SJSA1 (cell line): ENCODE data around the gene LRRC3C. TPM values are rescaled to one million over a fixed set of nuclear protein-coding genes. Genes with fewer than 3 reads are reported as not detected.

Experiments
- DNase-seq, 2 experiments: peaks; one replicate each; pipeline ENCODE4 v3.0.0-alpha.2; 2015 to 2020; ENCODE audit warnings: low spot score in 2 of 2, low read depth in 1 of 2
- H3K27ac ChIP-seq: fragments of 250-450 bp; sonication (Bioruptor Pico); 2 replicates; pipeline ENCODE4 v1.5.1; 2020; ENCODE audit warnings: mild to moderate bottlenecking, moderate library complexity
- H3K27me3 ChIP-seq: fragments of 250-450 bp; sonication (Bioruptor Pico); replicated peaks from 2 replicates; pipeline ENCODE4 v1.5.1; 2020; ENCODE audit warnings: mild to moderate bottlenecking, moderate library complexity
- H3K36me3 ChIP-seq: fragments of 250-450 bp; sonication (Bioruptor Pico); 2 replicates; pipeline ENCODE4 v1.5.1; 2020; ENCODE audit warnings: mild to moderate bottlenecking
- H3K4me1 ChIP-seq: fragments of 250-450 bp; sonication (Bioruptor Pico); replicated peaks from 2 replicates; pipeline ENCODE4 v1.6.1; 2021; ENCODE audit warnings: mild to moderate bottlenecking
- H3K4me3 ChIP-seq: fragments of 250-450 bp; sonication (Bioruptor Pico); 2 replicates; pipeline ENCODE4 v1.5.1; 2020; ENCODE audit warnings: mild to moderate bottlenecking
- H3K9me3 ChIP-seq: fragments of 250-450 bp; sonication (Bioruptor Pico); replicated peaks from 2 replicates; pipeline ENCODE4 v1.5.1; 2020; ENCODE audit warnings: mild to moderate bottlenecking
- total RNA-seq: library from RNA; depleted of rRNA; stranded (reverse); fragments of >200 nt; shearing (Covaris generic); gene quantifications from 2 replicates; pipeline ENCODE4 v1.2.3, GENCODE V29; 2014

LRRC3C gene
- total RNA-seq, 1 experiment from 2014 or later = not detected

GRCh38 chr17:39968761-39969160 is 41.2 kb downstream of the LRRC3C start:
- Histone ChIP-seq H3K9me3 (no peaks in the 10 kb centered on the region), H3K27me3 (peaks cover 14% of the 10 kb centered on the region), H3K36me3 (no peaks in the 10 kb centered on the region), H3K4me1 (no peaks in the 10 kb centered on the region), H3K4me3 (no peak overlapping the region), H3K27ac (no peak overlapping the region)
- DNase-seq = no peak

DNA sequence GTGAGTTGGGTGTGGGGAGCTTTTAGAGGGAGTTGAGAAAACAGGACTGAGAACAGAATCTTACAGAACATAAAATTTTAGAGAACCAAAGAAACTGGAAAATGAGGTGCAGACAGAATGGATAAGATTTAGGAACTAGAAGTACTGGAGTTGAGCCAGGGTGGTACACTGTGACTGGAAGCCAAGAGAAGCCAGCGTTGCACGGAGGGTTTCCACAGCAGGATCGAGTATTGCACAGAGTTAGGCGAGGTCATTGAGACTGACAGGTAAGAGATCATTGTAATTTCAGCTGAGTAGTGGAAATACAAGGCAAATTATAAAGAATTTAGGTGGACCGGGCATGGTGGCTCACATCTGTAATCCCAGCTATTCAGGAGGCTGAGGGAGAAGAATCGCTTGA is 41.8 kb downstream of the LRRC3C start:
- Histone ChIP-seq H3K27ac (no peak overlapping the region), H3K4me3 (no peak overlapping the region), H3K4me1 (no peaks in the 10 kb centered on the region), H3K27me3 (peaks cover 12% of the 10 kb centered on the region; the same call in 1 of the 2 replicates), H3K36me3 (no peaks in the 10 kb centered on the region), H3K9me3 (no peaks in the 10 kb centered on the region)
- no peak for DNase-seq

GRCh38 chr17:39970157-39970692 is 42.7 kb downstream of the LRRC3C start:
- no peak overlapping the region for H3K4me3 ChIP-seq
- H3K9me3 ChIP-seq = no peaks in the 10 kb centered on the region
- no peak overlapping the region for H3K27ac ChIP-seq
- peaks cover 11% of the 10 kb centered on the region; the same call in 1 of the 2 replicates for H3K27me3 ChIP-seq
- no peaks in the 10 kb centered on the region for H3K4me1 ChIP-seq
- DNase-seq = no peak
- H3K36me3 ChIP-seq = no peaks in the 10 kb centered on the region

DNA sequence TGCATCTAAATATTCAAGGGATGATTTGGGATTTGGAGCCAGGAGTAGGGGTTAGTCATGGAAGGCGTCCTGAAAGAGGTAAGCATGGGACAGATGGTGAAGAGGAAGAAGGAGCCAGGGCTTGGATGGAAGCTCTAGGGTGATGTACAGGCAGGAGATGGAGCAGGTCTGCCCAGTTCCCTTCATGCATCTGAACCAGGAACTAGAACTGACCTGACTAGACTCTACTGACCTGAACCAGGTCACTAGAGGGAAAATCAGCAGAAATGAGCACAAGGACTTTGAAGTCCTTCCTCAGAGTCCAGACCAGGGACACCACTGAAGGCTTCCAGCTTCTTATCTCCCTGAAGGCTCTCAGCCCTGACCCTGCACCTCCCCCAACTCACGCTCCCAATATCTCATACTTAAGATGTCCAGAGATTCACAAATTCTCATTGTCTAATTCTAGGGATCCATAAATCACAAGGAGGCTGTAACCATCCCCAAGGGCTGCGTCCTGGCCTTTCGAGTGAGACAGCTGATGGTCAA is 43.6 kb downstream of the LRRC3C start:
- Histone ChIP-seq H3K9me3 (no peaks in the 10 kb centered on the region), H3K27ac (no peak overlapping the region), H3K36me3 (no peaks in the 10 kb centered on the region), H3K4me3 (no peak overlapping the region), H3K27me3 (peaks cover 4% of the 10 kb centered on the region; the same call in 1 of the 2 replicates), H3K4me1 (no peaks in the 10 kb centered on the region)
- DNase-seq = no peak

- H3K36me3 ChIP-seq = no peaks in the 10 kb centered on the region
- no peaks in the 10 kb centered on the region for H3K9me3 ChIP-seq
- no peaks in the 10 kb centered on the region for H3K4me1 ChIP-seq
- peaks cover 4% of the 10 kb centered on the region; the same call in 1 of the 2 replicates for H3K27me3 ChIP-seq
- H3K27ac ChIP-seq = no peak overlapping the region
- H3K4me3 ChIP-seq = no peak overlapping the region
- DNase-seq = no peak
Observed at GRCh38 chr17:39972271-39972670, 44.7 kb downstream of the LRRC3C start.

GRCh38 chr17:39973496-39973895 is 46.0 kb downstream of the LRRC3C start:
- no peaks in the 10 kb centered on the region for H3K4me1 ChIP-seq
- no peaks in the 10 kb centered on the region for H3K9me3 ChIP-seq
- DNase-seq = no peak
- H3K4me3 ChIP-seq = no peak overlapping the region
- H3K27me3 ChIP-seq = peaks cover 4% of the 10 kb centered on the region; the same call in 1 of the 2 replicates
- no peak overlapping the region for H3K27ac ChIP-seq
- H3K36me3 ChIP-seq = no peaks in the 10 kb centered on the region

DNA sequence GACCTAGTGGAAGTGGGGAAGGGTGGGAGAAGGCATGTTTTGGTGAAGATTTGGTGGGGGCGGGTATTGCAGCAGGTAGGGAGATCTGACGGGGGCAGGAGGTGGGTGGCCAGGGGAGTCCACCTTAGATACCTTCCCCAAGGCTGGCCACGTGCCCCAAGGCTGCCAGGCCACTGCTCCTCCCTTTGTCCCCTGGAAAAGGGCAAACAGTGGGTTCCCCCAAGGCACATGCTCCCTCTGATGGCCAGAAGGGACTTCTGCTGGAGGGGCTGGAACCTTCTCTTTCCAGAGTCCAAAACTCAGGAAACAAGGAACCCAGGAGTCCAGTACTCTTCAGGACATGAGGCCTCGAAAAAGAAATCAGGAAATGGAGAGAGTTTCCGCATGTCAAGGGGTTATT is 46.9 kb downstream of the LRRC3C start:
- peaks cover 4% of the 10 kb centered on the region; the same call in 1 of the 2 replicates for H3K27me3 ChIP-seq
- DNase-seq = no peak
- H3K9me3 ChIP-seq = no peaks in the 10 kb centered on the region
- peaks cover 5% of the 10 kb centered on the region for H3K4me1 ChIP-seq
- no peak overlapping the region for H3K27ac ChIP-seq
- H3K36me3 ChIP-seq = no peaks in the 10 kb centered on the region
- H3K4me3 ChIP-seq = no peak overlapping the region

- Histone ChIP-seq H3K9me3 (no peaks in the 10 kb centered on the region), H3K36me3 (peaks cover 1% of the 10 kb centered on the region), H3K27ac (no peak overlapping the region), H3K4me1 (peaks cover 11% of the 10 kb centered on the region), H3K27me3 (peaks cover 4% of the 10 kb centered on the region; the same call in 1 of the 2 replicates), H3K4me3 (no peak overlapping the region)
- no peak for DNase-seq
Observed at GRCh38 chr17:39975801-39976200, 48.3 kb downstream of the LRRC3C start.

DNA sequence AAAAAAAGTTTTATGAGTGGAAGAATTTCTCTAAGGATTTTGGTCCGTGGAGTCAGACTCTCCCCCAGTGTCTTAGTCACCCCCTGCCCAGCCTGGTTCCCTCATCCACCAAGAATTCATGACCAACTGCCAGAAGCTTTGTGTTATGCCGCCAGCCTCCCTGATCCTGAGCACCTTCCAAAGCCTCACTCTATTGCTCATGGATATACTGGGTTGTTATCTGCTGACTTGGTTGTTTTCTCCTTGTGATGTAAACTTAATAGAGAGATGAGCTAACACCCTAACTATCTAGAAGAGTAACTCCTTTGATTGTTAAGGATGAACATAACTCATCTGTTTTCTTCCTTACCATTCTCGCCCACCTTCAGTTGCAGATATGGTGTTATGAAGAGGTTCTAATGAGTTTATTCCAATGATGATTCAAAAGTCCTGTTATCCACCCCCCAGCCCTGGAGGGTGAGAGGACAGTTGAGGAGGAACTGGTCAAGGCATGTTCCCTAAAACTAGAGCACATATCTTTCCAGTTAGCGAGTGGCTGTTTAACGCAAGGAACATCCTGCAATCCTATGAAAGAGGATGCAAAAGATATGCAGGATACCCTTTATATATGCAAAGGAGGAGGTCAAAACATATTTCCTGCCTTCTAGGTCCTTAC is 51.6 kb downstream of the LRRC3C start:
- Histone ChIP-seq H3K27ac (no peak overlapping the region), H3K4me3 (no peak overlapping the region), H3K9me3 (no peaks in the 10 kb centered on the region), H3K27me3 (no peaks in the 10 kb centered on the region), H3K36me3 (peaks cover 14% of the 10 kb centered on the region), H3K4me1 (peaks cover 18% of the 10 kb centered on the region)
- DNase-seq = peak; percentile 57 to 74

- peaks cover 18% of the 10 kb centered on the region for H3K4me1 ChIP-seq
- peak overlapping the region; percentile 73 for H3K4me3 ChIP-seq
- no peak for DNase-seq
- H3K27me3 ChIP-seq = no peaks in the 10 kb centered on the region
- peaks cover 21% of the 10 kb centered on the region for H3K36me3 ChIP-seq
- H3K9me3 ChIP-seq = no peaks in the 10 kb centered on the region
- H3K27ac ChIP-seq = peak overlapping the region; percentile 19; the same call in 1 of the 2 replicates
Observed at GRCh38 chr17:39979893-39980350, 52.4 kb downstream of the LRRC3C start.

- H3K27ac ChIP-seq = peak within 1 kb of the TSS; percentile 74
- peaks cover 18% of the 10 kb centered on the region for H3K4me1 ChIP-seq
- H3K27me3 ChIP-seq = no peaks in the 10 kb centered on the region
- H3K9me3 ChIP-seq = no peaks in the 10 kb centered on the region
- peak within 1 kb of the TSS; percentile 73 for H3K4me3 ChIP-seq
- DNase-seq = peak; percentile 98 to 99
- H3K36me3 ChIP-seq = peaks cover 28% of the 10 kb centered on the region
Observed at GRCh38 chr17:39980351-39981206, 53.0 kb downstream of the LRRC3C start, which contains the start of gene PSMD3. Gene PSMD3 (plus strand): TSS chr17:39980807. CDS start chr17:39980971, 164 bp downstream.

DNA sequence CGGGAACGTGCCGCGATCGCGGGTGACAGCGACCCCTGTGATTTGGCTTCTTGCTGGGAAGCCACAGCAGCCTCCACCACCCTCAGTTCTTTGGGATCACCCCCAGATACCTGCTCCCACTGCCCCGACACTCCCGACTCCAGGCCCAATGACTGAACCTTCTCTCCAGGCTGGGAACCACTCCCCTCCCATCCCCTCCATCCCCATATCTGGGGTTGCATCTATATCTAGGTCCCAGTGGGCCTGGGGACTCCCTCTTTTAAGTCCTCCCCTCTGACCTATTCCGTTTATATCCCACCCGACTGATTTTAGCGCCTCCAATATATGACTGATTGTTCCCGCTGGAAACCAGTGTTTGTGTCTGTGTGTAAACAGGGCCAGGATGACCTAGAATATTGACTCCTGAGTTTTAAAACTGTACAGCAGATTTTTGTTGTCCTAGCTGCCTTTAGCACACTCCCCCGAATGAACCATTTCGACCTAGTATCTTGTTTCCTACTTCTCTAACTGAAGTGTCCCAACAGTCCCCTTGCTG is 53.7 kb downstream of the LRRC3C start:
- Histone ChIP-seq H3K9me3 (no peaks in the 10 kb centered on the region), H3K4me3 (peak overlapping the region; percentile 73), H3K4me1 (peaks cover 18% of the 10 kb centered on the region), H3K36me3 (peaks cover 35% of the 10 kb centered on the region), H3K27me3 (no peaks in the 10 kb centered on the region), H3K27ac (peak overlapping the region; percentile 74)
- peak in 1 of 2 experiments; percentile 6 for DNase-seq

- H3K27ac ChIP-seq = peak overlapping the region; percentile 5; the same call in 1 of the 2 replicates
Observed at GRCh38 chr17:39981766-39982375, 54.3 kb downstream of the LRRC3C start.

More at GRCh38 chr17:39981766-39982375, 54.3 kb downstream of the LRRC3C start:
- DNase-seq = no peak
- Histone ChIP-seq H3K4me3 (peak overlapping the region; percentile 73), H3K9me3 (no peaks in the 10 kb centered on the region), H3K4me1 (peaks cover 18% of the 10 kb centered on the region), H3K27me3 (no peaks in the 10 kb centered on the region), H3K36me3 (peaks cover 41% of the 10 kb centered on the region)
